Keratinocyte (primary cell): ENCODE results near the gene POLR2C. TPM values are rescaled to one million over a fixed set of nuclear protein-coding genes. Genes with fewer than 3 reads are reported as not detected.

ENCODE experiments used
- DNase-seq: peaks from one replicate; pipeline ENCODE4 v3.0.0-alpha.2; 2011; ENCODE audit warnings: low read depth, missing footprints, low spot score
- FAIRE-seq: peaks from 2 replicates; lab custom pipeline; 2011; peaks lifted over from hg19 to GRCh38; lab: Jason Lieb, UNC
- H2AFZ ChIP-seq: 2 replicates; pipeline ENCODE4 v1.6.0; 2012; ENCODE audit warnings: low read length, control low read depth, inconsistent platforms; ENCODE audit not compliant: control insufficient read depth
- H3K27ac ChIP-seq: 2 replicates; pipeline ENCODE4 v1.5.1; 2011; ENCODE audit warnings: low read length; ENCODE audit not compliant: control insufficient read depth, insufficient read depth
- H3K27me3 ChIP-seq: 3 replicates; pipeline ENCODE4 v1.6.0; 2011; ENCODE audit warnings: low read length; ENCODE audit not compliant: control insufficient read depth, insufficient read depth; ENCODE audit errors: extremely low read depth
- H3K36me3 ChIP-seq, 2 experiments: 2 replicates in 1 of 2; 3 replicates in 1 of 2; pipeline ENCODE4 v1.5.1; 2011; ENCODE audit warnings: low read length in 2 of 2, mild to moderate bottlenecking in 1 of 2; ENCODE audit not compliant: control insufficient read depth in 2 of 2, insufficient read depth in 2 of 2; ENCODE audit errors: extremely low read depth in 1 of 2
- H3K4me1 ChIP-seq: 3 replicates; pipeline ENCODE4 v1.5.1; 2011; ENCODE audit warnings: low read length; ENCODE audit not compliant: control insufficient read depth, insufficient read depth; ENCODE audit errors: extremely low read depth
- H3K4me2 ChIP-seq: 3 replicates; pipeline ENCODE4 v1.6.0; 2011; ENCODE audit warnings: low read depth, low read length; ENCODE audit not compliant: control insufficient read depth, insufficient read depth; ENCODE audit errors: extremely low read depth
- H3K4me3 ChIP-seq, 3 experiments: fragments of 200-600 bp in 1 of 3; sonication (generic) in 1 of 3; 2 replicates in 2 of 3; 3 replicates in 1 of 3; pipeline ENCODE4 v1.5.1; 2011 to 2016; ENCODE audit warnings: low read length in 3 of 3, mild to moderate bottlenecking in 3 of 3, control low read depth in 2 of 3, inconsistent platforms in 1 of 3, low read depth in 1 of 3, mixed read lengths in 1 of 3, mixed run types in 1 of 3, moderate library complexity in 1 of 3; ENCODE audit not compliant: control insufficient read depth in 2 of 3, insufficient read depth in 2 of 3; ENCODE audit errors: extremely low read depth in 1 of 3
- H3K79me2 ChIP-seq: 2 replicates; pipeline ENCODE4 v1.6.0; 2012; ENCODE audit warnings: low read length; ENCODE audit not compliant: control insufficient read depth, insufficient read depth
- H3K9ac ChIP-seq: 3 replicates; pipeline ENCODE4 v1.6.0; 2011; ENCODE audit warnings: low read length; ENCODE audit not compliant: control insufficient read depth, insufficient read depth; ENCODE audit errors: extremely low read depth
- H3K9me1 ChIP-seq: 3 replicates; pipeline ENCODE4 v1.6.0; 2011; ENCODE audit warnings: low read length; ENCODE audit not compliant: control insufficient read depth, insufficient read depth; ENCODE audit errors: extremely low read depth
- H3K9me3 ChIP-seq: 2 replicates; pipeline ENCODE4 v1.5.1; 2012; ENCODE audit warnings: low read depth, low read length; ENCODE audit not compliant: control insufficient read depth
- H4K20me1 ChIP-seq: 3 replicates; pipeline ENCODE4 v1.6.0; 2011; ENCODE audit warnings: low read length; ENCODE audit not compliant: control insufficient read depth, insufficient read depth; ENCODE audit errors: extremely low read depth
- EZH2 ChIP-seq: IDR thresholded peaks from one replicate; pipeline ENCODE4 v1.6.1; 2012; ENCODE audit warnings: inconsistent platforms, mild to moderate bottlenecking, low read length, moderate library complexity
- dilution Hi-C: fragments of 300-500 bp; cut with MboI; formaldehyde crosslinking; loops from one replicate; pipeline ENCODE4 v1.7.0; 2020; ENCODE audit warnings: low sequenced_read_pairs; ENCODE audit not compliant: extremely low pct_ligation_motif_present
- polyA plus RNA-seq, 5 experiments: library from polyadenylated mRNA; depleted of rRNA in 3 of 5; stranded (reverse) in 3 of 5; stranded (forward) in 1 of 5; unstranded in 1 of 5; fragments of >200 nt; gene quantifications; 1 replicate in 1 of 5; 2 replicates in 3 of 5; 3 replicates in 1 of 5; pipeline versions ENCODE4 v1.2.1 to v1.2.3, GENCODE V29; 2011 to 2012; ENCODE audit warnings: missing spikeins in 2 of 5, low read depth in 1 of 5, low replicate concordance in 1 of 5
- TF ChIP-seq, protein P1 (sequence below), 3 experiments: IDR thresholded peaks in 1 of 3; conservative IDR thresholded peaks in 1 of 3; optimal IDR thresholded peaks in 1 of 3; 2 replicates in 2 of 3; 3 replicates in 1 of 3; pipeline versions ENCODE3 to v1.5.1; 2011; ENCODE audit warnings: low read length in 3 of 3, mild to moderate bottlenecking in 3 of 3, moderate library complexity in 2 of 3, control low read depth in 1 of 3, inconsistent platforms in 1 of 3; ENCODE audit not compliant: insufficient read depth in 2 of 3; ENCODE audit errors: extremely low read depth in 1 of 3

The POLR2C gene
- polyA plus RNA-seq, 1 donor (not counting 4 experiments of a cell fraction or from before 2014, with no cell fraction given): 74.6 TPM

DNA sequence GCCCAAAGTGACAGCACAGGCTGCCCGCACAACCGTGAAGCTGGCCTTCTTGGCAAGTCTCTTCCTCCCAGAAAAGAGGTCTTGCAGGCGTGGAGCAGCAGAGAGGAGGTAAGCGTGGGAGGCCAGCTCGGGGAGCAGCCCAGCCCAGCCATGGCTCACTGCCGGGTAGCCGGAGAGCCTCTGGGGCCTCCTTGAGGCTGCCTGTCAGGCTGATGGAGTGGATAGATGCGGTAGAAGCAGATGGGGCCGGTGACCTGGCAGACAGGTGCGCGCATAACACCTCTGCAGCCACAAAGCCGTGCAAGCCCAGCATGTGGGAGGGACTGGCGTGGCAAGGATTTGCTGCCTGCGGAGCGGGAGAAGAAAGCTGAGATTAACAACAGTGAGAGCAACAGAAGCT is 40.9 kb downstream of the POLR2C start:
- no peaks in the 10 kb centered on the region for H3K9me3 ChIP-seq
- DNase-seq (no peak), FAIRE-seq (no peak)
- no peak overlapping the region for H3K9ac ChIP-seq
- no peaks in the 10 kb centered on the region for H4K20me1 ChIP-seq
- no peaks in the 10 kb centered on the region for H3K4me1 ChIP-seq
- H3K4me2 ChIP-seq: no peak overlapping the region
- peaks cover 10% of the 10 kb centered on the region for H3K27me3 ChIP-seq
- H3K27ac ChIP-seq: no peak overlapping the region
- no peak overlapping the region for H3K4me3 ChIP-seq
- no peaks in the 10 kb centered on the region for H3K9me1 ChIP-seq
- H3K36me3 ChIP-seq: no peaks in the 10 kb centered on the region
- H2AFZ ChIP-seq: no peak overlapping the region
- H3K79me2 ChIP-seq: no peaks in the 10 kb centered on the region
- TF ChIP-seq EZH2: no peak
- TF ChIP-seq, protein P1, sequence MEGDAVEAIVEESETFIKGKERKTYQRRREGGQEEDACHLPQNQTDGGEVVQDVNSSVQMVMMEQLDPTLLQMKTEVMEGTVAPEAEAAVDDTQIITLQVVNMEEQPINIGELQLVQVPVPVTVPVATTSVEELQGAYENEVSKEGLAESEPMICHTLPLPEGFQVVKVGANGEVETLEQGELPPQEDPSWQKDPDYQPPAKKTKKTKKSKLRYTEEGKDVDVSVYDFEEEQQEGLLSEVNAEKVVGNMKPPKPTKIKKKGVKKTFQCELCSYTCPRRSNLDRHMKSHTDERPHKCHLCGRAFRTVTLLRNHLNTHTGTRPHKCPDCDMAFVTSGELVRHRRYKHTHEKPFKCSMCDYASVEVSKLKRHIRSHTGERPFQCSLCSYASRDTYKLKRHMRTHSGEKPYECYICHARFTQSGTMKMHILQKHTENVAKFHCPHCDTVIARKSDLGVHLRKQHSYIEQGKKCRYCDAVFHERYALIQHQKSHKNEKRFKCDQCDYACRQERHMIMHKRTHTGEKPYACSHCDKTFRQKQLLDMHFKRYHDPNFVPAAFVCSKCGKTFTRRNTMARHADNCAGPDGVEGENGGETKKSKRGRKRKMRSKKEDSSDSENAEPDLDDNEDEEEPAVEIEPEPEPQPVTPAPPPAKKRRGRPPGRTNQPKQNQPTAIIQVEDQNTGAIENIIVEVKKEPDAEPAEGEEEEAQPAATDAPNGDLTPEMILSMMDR (optimal IDR thresholded peaks at IDR 0.05 in 1 of 3, IDR thresholded peaks at IDR 0.05 in 1 of 3, conservative IDR thresholded peaks at IDR 0.05 in 1 of 3; ENCODE audit: extremely low read depth in 1 of 3, insufficient read depth in 2 of 3, low read length in 3 of 3): no peak
- dilution Hi-C loops: no loop called here

DNA sequence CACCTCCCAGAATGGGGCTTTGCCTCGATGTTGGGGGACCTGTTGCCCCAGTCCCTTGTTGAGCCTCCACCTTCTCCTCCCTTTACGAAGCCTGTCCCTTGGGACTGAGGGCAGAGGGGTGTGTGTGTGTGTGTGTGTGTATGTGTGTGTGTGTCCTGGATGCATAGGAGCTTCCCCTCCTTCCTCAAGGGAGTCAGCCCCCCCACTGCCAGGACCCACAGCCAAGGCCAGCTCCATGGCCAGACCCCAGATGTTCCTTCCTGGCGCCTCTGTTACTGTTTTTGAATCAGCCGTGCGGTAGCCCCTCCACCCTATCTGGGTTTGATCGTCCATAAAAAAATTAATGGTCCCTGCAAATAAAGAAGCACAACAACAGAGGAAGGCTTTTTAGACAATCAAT is 41.5 kb downstream of the POLR2C start:
- no peak for DNase-seq
- H2AFZ ChIP-seq: no peak overlapping the region
- H3K4me2 ChIP-seq: no peak overlapping the region
- H3K79me2 ChIP-seq: no peaks in the 10 kb centered on the region
- H3K4me1 ChIP-seq: no peaks in the 10 kb centered on the region
- peaks cover 10% of the 10 kb centered on the region for H3K27me3 ChIP-seq
- H3K9me1 ChIP-seq: no peaks in the 10 kb centered on the region
- no peak overlapping the region for H3K27ac ChIP-seq
- H3K36me3 ChIP-seq: no peaks in the 10 kb centered on the region
- dilution Hi-C loops: no loop called here
- H3K9ac ChIP-seq: no peak overlapping the region
- no peaks in the 10 kb centered on the region for H4K20me1 ChIP-seq
- no peak overlapping the region for H3K4me3 ChIP-seq
- TF ChIP-seq, protein P1 (optimal IDR thresholded peaks at IDR 0.05 in 1 of 3, IDR thresholded peaks at IDR 0.05 in 1 of 3, conservative IDR thresholded peaks at IDR 0.05 in 1 of 3; ENCODE audit: extremely low read depth in 1 of 3, insufficient read depth in 2 of 3, low read length in 3 of 3): no peak
- TF ChIP-seq EZH2: no peak
- H3K9me3 ChIP-seq: no peaks in the 10 kb centered on the region
- FAIRE-seq: no peak
